ENCODE measurements around the gene CACNG7. TPM values are rescaled to one million over a fixed set of nuclear protein-coding genes. Genes with fewer than 3 reads are reported as not detected.
"Not testable (repeated sequence)": the region's sequence is repeated elsewhere in the genome, so short reads cannot be mapped to it uniquely, and the experiment has no call there.

The CACNG7 gene
- total RNA-seq, 6 experiments from 2014 or later, result not detected

DNA sequence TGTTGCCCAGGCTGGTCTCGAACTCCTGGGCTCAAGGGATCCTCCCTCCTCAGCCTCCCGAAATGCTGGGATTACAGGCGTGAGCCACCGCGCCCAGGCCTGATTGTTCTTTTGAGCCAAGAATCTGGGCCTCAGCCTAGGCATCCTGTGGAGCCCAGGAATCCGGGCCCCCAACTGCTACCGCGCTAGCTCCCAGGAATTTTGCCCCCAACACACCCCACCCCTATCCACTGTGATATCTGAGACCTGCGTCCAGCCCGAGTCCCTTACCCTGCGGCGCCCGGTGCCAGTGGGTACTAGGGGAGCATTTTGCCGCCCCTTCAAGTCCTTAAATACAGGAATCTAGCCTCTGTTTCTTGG, 42.2 kb upstream of the CACNG7 start:
- Histone ChIP-seq H3K27ac (peak overlapping the region; percentile 24 to 65 (median 40)), H3K4me3 (peak overlapping the region in 1 of 3 donors; percentile 14), H3K9me3 (no peaks in the 10 kb centered on the region), H3K36me3 (no peaks in the 10 kb centered on the region), H3K27me3 (no peaks in the 10 kb centered on the region), H3K4me1 (peaks cover 0 to 18% (median 4%) of the 10 kb centered on the region in 4 donors)
- no peak for DNase-seq
- TF ChIP-seq, protein P1, sequence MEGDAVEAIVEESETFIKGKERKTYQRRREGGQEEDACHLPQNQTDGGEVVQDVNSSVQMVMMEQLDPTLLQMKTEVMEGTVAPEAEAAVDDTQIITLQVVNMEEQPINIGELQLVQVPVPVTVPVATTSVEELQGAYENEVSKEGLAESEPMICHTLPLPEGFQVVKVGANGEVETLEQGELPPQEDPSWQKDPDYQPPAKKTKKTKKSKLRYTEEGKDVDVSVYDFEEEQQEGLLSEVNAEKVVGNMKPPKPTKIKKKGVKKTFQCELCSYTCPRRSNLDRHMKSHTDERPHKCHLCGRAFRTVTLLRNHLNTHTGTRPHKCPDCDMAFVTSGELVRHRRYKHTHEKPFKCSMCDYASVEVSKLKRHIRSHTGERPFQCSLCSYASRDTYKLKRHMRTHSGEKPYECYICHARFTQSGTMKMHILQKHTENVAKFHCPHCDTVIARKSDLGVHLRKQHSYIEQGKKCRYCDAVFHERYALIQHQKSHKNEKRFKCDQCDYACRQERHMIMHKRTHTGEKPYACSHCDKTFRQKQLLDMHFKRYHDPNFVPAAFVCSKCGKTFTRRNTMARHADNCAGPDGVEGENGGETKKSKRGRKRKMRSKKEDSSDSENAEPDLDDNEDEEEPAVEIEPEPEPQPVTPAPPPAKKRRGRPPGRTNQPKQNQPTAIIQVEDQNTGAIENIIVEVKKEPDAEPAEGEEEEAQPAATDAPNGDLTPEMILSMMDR (IDR thresholded peaks at IDR 0.05), result no peak
- no peak for TF ChIP-seq POLR2A (IDR thresholded peaks at IDR 0.05)
- intact Hi-C loops (cut with DNase I), result no loop called here
- no peak for ATAC-seq
- 59% methylated on average over 6 of the region's 14 CpGs for WGBS (ENCODE audit: insufficient coverage, low coverage, low lambda C conversion rate, missing lambda C conversion rate)

GRCh38 chr19:53867225-53868090, 41.6 kb upstream of the CACNG7 start, which contains the start of gene MYADM:
Gene MYADM (plus strand): TSS chr19:53867883. CDS start chr19:53873530, 5,647 bp downstream.
- Histone ChIP-seq H3K4me1 (peaks cover 0 to 18% (median 4%) of the 10 kb centered on the region in 4 donors), H3K4me3 (peak within 1 kb of the TSS; percentile 57 to 88 (median 68)), H3K36me3 (no peaks in the 10 kb centered on the region), H3K27me3 (no peaks in the 10 kb centered on the region), H3K27ac (peak within 1 kb of the TSS; percentile 56 to 88 (median 71)), H3K9me3 (no peaks in the 10 kb centered on the region)
- 15% methylated on average over 18 of the region's 37 CpGs for WGBS (ENCODE audit: insufficient coverage, low coverage, low lambda C conversion rate, missing lambda C conversion rate)
- ATAC-seq, result peak; percentile 77 to 82 (median 80)
- TF ChIP-seq, protein P1 (IDR thresholded peaks at IDR 0.05), result no peak
- TF ChIP-seq POLR2A (IDR thresholded peaks at IDR 0.05), result peak; percentile 61
- DNase-seq, result peak; percentile 92 to 95 (median 95)
- intact Hi-C loops (cut with DNase I), result no loop called here

- Histone ChIP-seq H3K27ac (peak overlapping the region; percentile 56 to 88 (median 71)), H3K27me3 (no peaks in the 10 kb centered on the region), H3K4me3 (peak overlapping the region; percentile 57 to 88 (median 68)), H3K36me3 (no peaks in the 10 kb centered on the region), H3K4me1 (peaks cover 0 to 18% (median 4%) of the 10 kb centered on the region in 4 donors), H3K9me3 (no peaks in the 10 kb centered on the region)
- ATAC-seq (peak in 2 of 4 donors; percentile 1), DNase-seq (peak; percentile 51 to 74 (median 60))
- TF ChIP-seq POLR2A (IDR thresholded peaks at IDR 0.05), result peak; percentile 1
- TF ChIP-seq, protein P1 (IDR thresholded peaks at IDR 0.05), result no peak
- intact Hi-C loops (cut with DNase I), result no loop called here
- WGBS (ENCODE audit: insufficient coverage, low coverage, low lambda C conversion rate, missing lambda C conversion rate), result 1% methylated on average over 8 of the region's 37 CpGs
Measured at GRCh38 chr19:53868091-53868891, 40.8 kb upstream of the CACNG7 start.

- intact Hi-C loops (cut with DNase I), result no loop called here
- H3K4me3 ChIP-seq, result peak overlapping the region; percentile 57 to 88 (median 68)
- WGBS (ENCODE audit: insufficient coverage, low coverage, low lambda C conversion rate, missing lambda C conversion rate), result no CpG with 5 or more reads among the region's 75 CpGs
- DNase-seq (peak; percentile 91 to 93 (median 92)), ATAC-seq (peak; percentile 75 to 83 (median 80))
- H3K27me3 ChIP-seq, result no peaks in the 10 kb centered on the region
- H3K9me3 ChIP-seq, result no peaks in the 10 kb centered on the region
- peaks cover 0 to 15% (median 4%) of the 10 kb centered on the region in 4 donors for H3K4me1 ChIP-seq
- H3K27ac ChIP-seq, result peak overlapping the region; percentile 56 to 88 (median 71)
- H3K36me3 ChIP-seq, result peaks cover 0 to 4% (median 0%) of the 10 kb centered on the region in 4 donors
- TF ChIP-seq, protein P1 (IDR thresholded peaks at IDR 0.05), result peak in 3 of 4 donors; percentile 10 to 62 (median 22)
- TF ChIP-seq POLR2A (IDR thresholded peaks at IDR 0.05), result peak; percentile 74
Measured at GRCh38 chr19:53868892-53869804, 39.9 kb upstream of the CACNG7 start.

DNA sequence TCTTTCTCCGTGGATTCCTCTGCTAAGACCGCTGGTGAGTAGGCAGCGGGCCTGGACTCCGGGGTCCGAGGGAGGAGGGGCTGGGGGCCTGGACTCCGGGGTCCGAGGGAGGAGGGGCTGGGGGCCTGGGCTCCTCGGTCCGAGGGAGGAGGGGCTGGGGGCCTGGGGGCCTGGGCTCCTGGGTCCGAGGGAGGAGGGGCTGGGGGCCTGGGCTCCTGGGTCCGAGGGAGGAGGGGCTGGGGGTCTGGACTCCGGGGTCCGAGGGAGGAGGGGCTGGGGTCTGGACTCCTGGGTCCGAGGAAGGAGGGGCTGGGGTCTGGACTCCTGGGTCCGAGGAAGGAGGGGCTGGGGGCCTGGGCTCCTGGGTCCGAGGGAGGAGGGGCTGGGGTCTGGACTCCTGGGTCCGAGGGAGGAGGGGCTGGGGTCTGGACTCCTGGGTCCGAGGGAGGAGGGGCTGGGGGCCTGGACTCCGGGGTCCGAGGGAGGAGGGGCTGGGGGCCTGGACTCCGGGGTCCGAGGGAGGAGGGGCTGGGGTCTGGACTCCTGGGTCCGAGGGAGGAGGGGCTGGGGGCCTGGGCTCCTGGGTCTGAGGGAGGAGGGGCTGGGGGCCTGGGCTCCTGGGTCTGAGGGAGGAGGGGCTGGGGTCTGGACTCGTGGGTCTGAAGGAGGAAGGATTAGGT, 39.1 kb upstream of the CACNG7 start:
- H3K4me1 ChIP-seq; ATAC-seq; H3K36me3 ChIP-seq; H3K27me3 ChIP-seq; intact Hi-C loops (cut with DNase I); H3K9me3 ChIP-seq: not testable (repeated sequence)
- 3% methylated on average over 12 of the region's 24 CpGs for WGBS (ENCODE audit: insufficient coverage, low coverage, low lambda C conversion rate, missing lambda C conversion rate)
- DNase-seq, result peak in 1 of 3 donors; percentile 62
- H3K27ac ChIP-seq, result peak overlapping the region; percentile 56 to 88 (median 71)
- peak overlapping the region; percentile 57 to 88 (median 68) for H3K4me3 ChIP-seq

Data from right lobe of liver (tissue), 6 donors.